Measurements from ENCODE around the gene CCDC194. TPM values are rescaled to one million over a fixed set of nuclear protein-coding genes. Genes with fewer than 3 reads are reported as not detected.

CCDC194 gene
- total RNA-seq, 2 experiments from 2014 or later = 4.7 to 4.8 TPM

GRCh38 chr19:17359905-17360800 is 33.8 kb downstream of the CCDC194 start:
- no peak for DNase-seq
- H3K27ac Mint-ChIP-seq = no peak overlapping the region
- POLR2A ChIA-PET = no interaction called here
- H3K9me3 Mint-ChIP-seq (ENCODE audit: insufficient read depth) = no peaks in the 10 kb centered on the region
- no peak overlapping the region for H3K4me3 Mint-ChIP-seq
- H3K27me3 Mint-ChIP-seq (ENCODE audit: low read depth) = peaks cover 5% of the 10 kb centered on the region
- no peaks in the 10 kb centered on the region for H3K4me1 Mint-ChIP-seq (ENCODE audit: low read depth)
- CTCF ChIA-PET = no interaction called here
- H3K36me3 Mint-ChIP-seq (ENCODE audit: low read depth) = no peaks in the 10 kb centered on the region
- ATAC-seq = no peak

GRCh38 chr19:17358395-17358794 is 35.6 kb downstream of the CCDC194 start:
- no peaks in the 10 kb centered on the region for H3K9me3 Mint-ChIP-seq (ENCODE audit: insufficient read depth)
- no peak overlapping the region for H3K4me3 Mint-ChIP-seq
- ATAC-seq = no peak
- no peaks in the 10 kb centered on the region for H3K36me3 Mint-ChIP-seq (ENCODE audit: low read depth)
- H3K27me3 Mint-ChIP-seq (ENCODE audit: low read depth) = peaks cover 5% of the 10 kb centered on the region
- CTCF ChIA-PET = interaction anchor here (1.3 kb wide), 1 partner anchor 13 kb away, joined by 3 read pairs; no protein-coding TSS in a partner anchor
- H3K4me1 Mint-ChIP-seq (ENCODE audit: low read depth) = peaks cover 3% of the 10 kb centered on the region
- DNase-seq = no peak
- no peak overlapping the region for H3K27ac Mint-ChIP-seq
- POLR2A ChIA-PET = no interaction called here

DNA sequence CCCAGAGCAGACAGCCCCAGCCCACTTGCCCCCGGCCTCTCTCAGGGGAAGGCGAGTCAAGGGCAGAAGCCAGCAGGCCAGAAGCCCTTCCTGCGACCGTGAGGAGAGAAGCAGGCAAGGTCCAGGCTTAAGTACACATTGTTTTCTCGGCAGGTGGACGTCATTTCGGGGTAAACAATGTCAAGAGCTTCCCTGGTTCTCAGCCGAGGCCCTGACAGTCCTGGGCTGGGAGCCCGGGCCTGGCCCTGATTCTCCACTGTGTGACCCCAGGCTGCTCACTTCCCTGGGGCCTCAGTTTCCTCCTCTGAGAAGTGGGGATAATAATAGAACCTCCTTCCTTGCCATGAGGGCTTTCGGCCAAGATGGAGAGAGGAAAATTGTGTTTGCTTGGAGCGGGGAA is 36.3 kb downstream of the CCDC194 start:
- Mint-ChIP-seq H3K27ac (no peak overlapping the region), H3K27me3 (ENCODE audit: low read depth) (peaks cover 4% of the 10 kb centered on the region), H3K36me3 (ENCODE audit: low read depth) (no peaks in the 10 kb centered on the region), H3K4me3 (no peak overlapping the region), H3K4me1 (ENCODE audit: low read depth) (peaks cover 4% of the 10 kb centered on the region), H3K9me3 (ENCODE audit: insufficient read depth) (no peaks in the 10 kb centered on the region)
- CTCF ChIA-PET = interaction anchor here (1.3 kb wide), 1 partner anchor 12 kb away, joined by 3 read pairs; no protein-coding TSS in a partner anchor
- POLR2A ChIA-PET = no interaction called here
- no peak for DNase-seq
- no peak for ATAC-seq

DNA sequence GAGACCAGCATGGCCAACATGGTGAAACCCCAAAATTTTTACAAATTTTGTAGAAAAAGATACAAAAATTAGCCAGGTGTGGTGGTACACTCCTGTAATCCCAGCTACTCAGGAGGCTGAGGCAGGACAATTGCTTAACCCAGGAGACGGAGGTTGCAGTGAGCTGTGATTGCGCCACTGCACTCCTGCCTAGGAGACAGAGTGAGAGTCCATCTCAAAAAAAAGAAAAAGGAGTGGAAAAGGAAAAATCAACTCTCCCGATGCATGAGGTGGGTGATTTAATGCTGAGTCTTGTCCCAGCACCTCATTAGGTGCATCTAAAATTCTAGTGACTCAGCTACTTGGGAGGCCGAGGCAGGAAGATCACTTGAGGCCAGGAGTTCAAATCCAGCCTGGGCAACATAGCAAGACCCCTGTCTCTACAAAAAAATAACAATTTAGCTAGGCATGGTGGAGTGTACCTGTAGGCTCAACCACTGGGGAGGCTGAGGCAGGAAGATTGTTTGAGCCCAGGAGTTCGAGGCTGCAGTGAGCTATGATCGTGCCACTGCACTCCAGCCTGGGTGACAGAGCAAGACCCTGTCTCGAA is 36.8 kb downstream of the CCDC194 start:
- Mint-ChIP-seq H3K4me3 (no peak overlapping the region), H3K27ac (no peak overlapping the region), H3K27me3 (ENCODE audit: low read depth) (peaks cover 2% of the 10 kb centered on the region), H3K4me1 (ENCODE audit: low read depth) (peaks cover 5% of the 10 kb centered on the region), H3K36me3 (ENCODE audit: low read depth) (no peaks in the 10 kb centered on the region), H3K9me3 (ENCODE audit: insufficient read depth) (no peaks in the 10 kb centered on the region)
- ChIA-PET CTCF (interaction anchor here (1.3 kb wide), 1 partner anchor 12 kb away, joined by 3 read pairs; no protein-coding TSS in a partner anchor), POLR2A (no interaction called here)
- DNase-seq = no peak
- ATAC-seq = no peak

DNA sequence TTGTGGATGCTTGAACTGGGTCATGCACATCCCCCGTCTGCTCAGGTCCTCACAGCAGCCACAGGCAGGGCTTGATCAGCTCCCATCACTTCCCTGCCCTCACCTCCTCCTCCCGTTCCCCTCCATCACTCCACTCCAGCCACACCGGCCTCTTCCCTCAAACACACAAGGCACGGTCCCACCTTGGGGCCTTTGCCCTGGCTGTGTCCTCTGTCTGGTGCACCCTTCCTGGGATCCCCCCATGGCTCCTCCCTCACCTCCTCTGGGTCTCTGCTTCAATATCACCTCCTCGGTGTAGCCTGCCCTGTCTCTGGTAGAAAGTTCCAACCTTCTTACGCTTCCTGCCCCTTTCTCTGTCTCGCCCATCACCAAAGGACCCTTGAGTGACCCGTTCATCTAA is 40.6 kb downstream of the CCDC194 start:
- Mint-ChIP-seq H3K36me3 (ENCODE audit: low read depth) (no peaks in the 10 kb centered on the region), H3K9me3 (ENCODE audit: insufficient read depth) (no peaks in the 10 kb centered on the region), H3K27me3 (ENCODE audit: low read depth) (peaks cover 17% of the 10 kb centered on the region), H3K4me3 (no peak overlapping the region), H3K27ac (peak overlapping the region; percentile 24), H3K4me1 (ENCODE audit: low read depth) (peaks cover 25% of the 10 kb centered on the region)
- ATAC-seq (no peak), DNase-seq (no peak)
- ChIA-PET CTCF (no interaction called here), POLR2A (no interaction called here)

DNA sequence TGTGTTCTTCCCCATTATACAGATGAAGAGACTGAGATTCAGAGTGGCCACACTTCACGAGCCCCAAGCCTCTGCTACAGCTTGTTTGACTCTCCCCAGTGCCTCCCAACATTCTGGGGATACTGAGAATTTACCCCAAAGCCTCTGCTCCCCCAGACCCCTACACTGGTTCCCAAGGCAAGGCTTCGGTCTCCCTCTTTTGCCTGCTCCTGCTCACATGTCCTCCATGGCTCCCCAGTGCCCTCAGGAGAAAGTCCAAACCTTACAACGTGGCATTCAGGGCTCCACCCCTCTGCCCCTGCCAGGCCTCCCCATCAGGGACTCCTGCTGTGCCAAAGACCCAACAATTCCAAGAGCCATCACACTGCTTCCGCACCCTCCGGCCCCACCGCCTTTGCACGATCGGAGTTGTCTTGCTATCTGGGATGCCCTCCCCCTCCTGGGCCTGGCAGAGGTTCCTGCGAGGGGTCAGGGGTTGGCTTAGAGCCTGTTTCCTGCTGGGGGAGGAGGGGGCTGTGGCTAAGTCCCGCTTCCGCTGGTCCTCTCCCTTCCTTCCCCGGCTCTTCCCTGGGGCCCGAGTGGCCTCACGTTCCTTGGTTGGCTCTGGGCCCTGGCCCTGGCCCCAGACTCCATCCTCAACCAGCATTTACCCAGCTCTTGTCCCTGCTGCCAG is 41.3 kb downstream of the CCDC194 start:
- CTCF ChIA-PET = no interaction called here
- no peaks in the 10 kb centered on the region for H3K9me3 Mint-ChIP-seq (ENCODE audit: insufficient read depth)

GRCh38 chr19:17351815-17352435 is 42.1 kb downstream of the CCDC194 start:
- no peaks in the 10 kb centered on the region for H3K36me3 Mint-ChIP-seq (ENCODE audit: low read depth)
- peaks cover 21% of the 10 kb centered on the region for H3K27me3 Mint-ChIP-seq (ENCODE audit: low read depth)
- CTCF ChIA-PET = no interaction called here
- POLR2A ChIA-PET = no interaction called here
- no peak for ATAC-seq
- H3K27ac Mint-ChIP-seq = no peak overlapping the region
- no peaks in the 10 kb centered on the region for H3K9me3 Mint-ChIP-seq (ENCODE audit: insufficient read depth)
- H3K4me1 Mint-ChIP-seq (ENCODE audit: low read depth) = peaks cover 31% of the 10 kb centered on the region
- no peak for DNase-seq
- no peak overlapping the region for H3K4me3 Mint-ChIP-seq

More for the DNA sequence above, 41.3 kb downstream of the CCDC194 start:
- H3K4me1 Mint-ChIP-seq (ENCODE audit: low read depth) = peaks cover 25% of the 10 kb centered on the region
- DNase-seq = no peak
- POLR2A ChIA-PET = no interaction called here
- peaks cover 19% of the 10 kb centered on the region for H3K27me3 Mint-ChIP-seq (ENCODE audit: low read depth)
- H3K36me3 Mint-ChIP-seq (ENCODE audit: low read depth) = no peaks in the 10 kb centered on the region
- ATAC-seq = no peak
- H3K4me3 Mint-ChIP-seq = no peak overlapping the region
- H3K27ac Mint-ChIP-seq = no peak overlapping the region

GRCh38 chr19:17348700-17349099 is 45.3 kb downstream of the CCDC194 start:
- peaks cover 43% of the 10 kb centered on the region for H3K4me1 Mint-ChIP-seq (ENCODE audit: low read depth)
- no peak overlapping the region for H3K4me3 Mint-ChIP-seq
- ATAC-seq (no peak), DNase-seq (no peak)
- POLR2A ChIA-PET = no interaction called here
- CTCF ChIA-PET = interaction anchor here (1.2 to 3.3 kb wide), 3 partner anchors 37 to 118 kb away, joined by 3 to 30 read pairs (median 4); no protein-coding TSS in a partner anchor
- no peaks in the 10 kb centered on the region for H3K9me3 Mint-ChIP-seq (ENCODE audit: insufficient read depth)
- no peak overlapping the region for H3K27ac Mint-ChIP-seq
- H3K27me3 Mint-ChIP-seq (ENCODE audit: low read depth) = peaks cover 18% of the 10 kb centered on the region
- H3K36me3 Mint-ChIP-seq (ENCODE audit: low read depth) = no peaks in the 10 kb centered on the region

GRCh38 chr19:17347877-17348276 is 46.1 kb downstream of the CCDC194 start:
- Mint-ChIP-seq H3K27ac (no peak overlapping the region), H3K36me3 (ENCODE audit: low read depth) (no peaks in the 10 kb centered on the region), H3K9me3 (ENCODE audit: insufficient read depth) (no peaks in the 10 kb centered on the region), H3K4me1 (ENCODE audit: low read depth) (peaks cover 39% of the 10 kb centered on the region), H3K27me3 (ENCODE audit: low read depth) (peaks cover 18% of the 10 kb centered on the region), H3K4me3 (no peak overlapping the region)
- CTCF ChIA-PET = interaction anchor here (1.1 to 3.3 kb wide), 7 partner anchors 14 to 118 kb away, joined by 3 to 30 read pairs (median 4); partner anchors contain the start of gene ANKLE1
- POLR2A ChIA-PET = no interaction called here
- ATAC-seq (no peak), DNase-seq (no peak)

DNA sequence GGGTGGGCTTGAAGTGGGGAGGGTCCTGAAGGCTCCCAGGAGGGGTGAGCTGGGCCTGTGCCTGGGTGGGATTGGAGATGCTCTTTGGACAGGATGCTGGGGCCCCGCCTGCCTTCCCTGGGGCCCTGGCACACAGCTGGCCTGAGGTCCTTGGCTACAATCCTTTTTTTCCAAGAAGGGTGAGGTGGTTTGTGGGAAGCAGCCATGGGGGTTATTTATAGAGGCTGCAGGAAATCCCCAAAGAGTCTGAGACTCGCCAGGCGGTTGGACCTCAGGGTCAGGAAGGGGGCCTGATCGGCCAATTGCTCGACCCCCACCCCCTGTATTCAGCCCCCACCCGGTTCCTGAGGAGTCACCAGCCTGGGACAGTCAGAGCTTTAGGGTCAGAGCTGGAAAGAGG is 46.6 kb downstream of the CCDC194 start:
- peaks cover 18% of the 10 kb centered on the region for H3K27me3 Mint-ChIP-seq (ENCODE audit: low read depth)
- CTCF ChIA-PET = interaction anchor here (1.1 to 3.3 kb wide), 7 partner anchors 14 to 119 kb away, joined by 3 to 30 read pairs (median 4); partner anchors contain the start of gene ANKLE1
- peaks cover 39% of the 10 kb centered on the region for H3K4me1 Mint-ChIP-seq (ENCODE audit: low read depth)
- H3K27ac Mint-ChIP-seq = no peak overlapping the region
- ATAC-seq (no peak), DNase-seq (no peak)
- POLR2A ChIA-PET = interaction anchor here (0.7 kb wide), 1 partner anchor 11 kb away, joined by 3 read pairs; no protein-coding TSS in a partner anchor
- no peaks in the 10 kb centered on the region for H3K36me3 Mint-ChIP-seq (ENCODE audit: low read depth)
- H3K9me3 Mint-ChIP-seq (ENCODE audit: insufficient read depth) = no peaks in the 10 kb centered on the region
- no peak overlapping the region for H3K4me3 Mint-ChIP-seq

GRCh38 chr19:17346109-17346671 is 47.8 kb downstream of the CCDC194 start:
- peaks cover 29% of the 10 kb centered on the region for H3K4me1 Mint-ChIP-seq (ENCODE audit: low read depth)
- DNase-seq (peak; percentile 84), ATAC-seq (peak; percentile 95)
- peaks cover 13% of the 10 kb centered on the region for H3K27me3 Mint-ChIP-seq (ENCODE audit: low read depth)
- H3K4me3 Mint-ChIP-seq = no peak overlapping the region
- CTCF ChIA-PET = interaction anchor here (0.8 to 3.3 kb wide), 14 partner anchors 9 to 79 kb away, joined by 3 to 30 read pairs (median 4); partner anchors contain the start of gene BABAM1
- H3K36me3 Mint-ChIP-seq (ENCODE audit: low read depth) = no peaks in the 10 kb centered on the region
- no peak overlapping the region for H3K27ac Mint-ChIP-seq
- no peaks in the 10 kb centered on the region for H3K9me3 Mint-ChIP-seq (ENCODE audit: insufficient read depth)
- POLR2A ChIA-PET = no interaction called here
